RWPE2 (cell line): Measurements from ENCODE around the gene MTSS2.
"Not testable (repeated sequence)": the region's sequence is repeated elsewhere in the genome, so short reads cannot be mapped to it uniquely, and the experiment has no call there.

ENCODE experiments used
- ATAC-seq: fragments of 200-7000 bp; cut with Tn5 transposase; 3 replicates; pipeline ENCODE4 v1.9.1; 2021; ENCODE audit warnings: low read depth
- DNase-seq: peaks from one replicate; pipeline ENCODE4 v3.0.0-alpha.2; 2020; ENCODE audit warnings: low spot score
- H3K27ac ChIP-seq: fragments of 450-650 bp; 2 replicates; pipeline ENCODE4 v1.5.1; 2017; ENCODE audit warnings: mild to moderate bottlenecking; ENCODE audit not compliant: poor library complexity, severe bottlenecking
- H3K27me3 ChIP-seq: fragments of 250-450 bp; sonication (Bioruptor Pico); 2 replicates; pipeline ENCODE4 v1.5.1; 2021; ENCODE audit warnings: mild to moderate bottlenecking, moderate library complexity; ENCODE audit not compliant: insufficient read depth, poor library complexity, severe bottlenecking
- H3K36me3 ChIP-seq: fragments of 250-450 bp; sonication (Bioruptor Pico); 2 replicates; pipeline ENCODE4 v1.5.1; 2020; ENCODE audit warnings: low read depth, mild to moderate bottlenecking, moderate library complexity
- H3K4me1 ChIP-seq: fragments of 250-450 bp; sonication (Bioruptor Pico); 2 replicates; pipeline ENCODE4 v1.5.1; 2021; ENCODE audit warnings: mild to moderate bottlenecking, moderate library complexity; ENCODE audit not compliant: insufficient read depth, poor library complexity, severe bottlenecking
- H3K4me3 ChIP-seq: fragments of 250-450 bp; sonication (Bioruptor Pico); 2 replicates; pipeline ENCODE4 v1.5.1; 2021; ENCODE audit warnings: mild to moderate bottlenecking, moderate library complexity; ENCODE audit not compliant: severe bottlenecking
- H3K9me3 ChIP-seq: fragments of 250-450 bp; sonication (Bioruptor Pico); 2 replicates; pipeline ENCODE4 v1.5.1; 2021; ENCODE audit warnings: mild to moderate bottlenecking, moderate library complexity; ENCODE audit not compliant: severe bottlenecking
- CTCF ChIP-seq: fragments of 450-650 bp; IDR thresholded peaks from one replicate; pipeline ENCODE4 v1.5.1; 2017; ENCODE audit warnings: mild to moderate bottlenecking, moderate library complexity; ENCODE audit not compliant: poor library complexity, severe bottlenecking

MTSS2 gene

GRCh38 chr16:70646260-70647241 is 39.3 kb downstream of the MTSS2 start, which contains the start of gene IL34:
IL34 (plus strand) TSS chr16:70646559; CDS start chr16:70646948, 389 bp downstream.
- DNase-seq, result peak; percentile 61
- Histone ChIP-seq H3K4me1 (no peaks in the 10 kb centered on the region), H3K36me3 (no peaks in the 10 kb centered on the region)

GRCh38 chr16:70644763-70645597 is 40.9 kb downstream of the MTSS2 start:
- no peaks in the 10 kb centered on the region for H3K4me1 ChIP-seq
- H3K27ac ChIP-seq, result no peak overlapping the region
- H3K36me3 ChIP-seq, result no peaks in the 10 kb centered on the region
- peak; percentile 19 for DNase-seq
- H3K4me3 ChIP-seq, result no peak overlapping the region
- ATAC-seq, result 0 out of 3 replicates have a peak, but pooled peaks have one; percentile 20
- H3K9me3 ChIP-seq, result no peaks in the 10 kb centered on the region
- TF ChIP-seq CTCF, result no peak
- no peaks in the 10 kb centered on the region for H3K27me3 ChIP-seq

More at GRCh38 chr16:70646260-70647241, 39.3 kb downstream of the MTSS2 start, which contains the start of gene IL34:
- TF ChIP-seq CTCF, result no peak
- Histone ChIP-seq H3K4me3 (no peak within 1 kb of the TSS), H3K27ac (no peak within 1 kb of the TSS), H3K27me3 (no peaks in the 10 kb centered on the region), H3K9me3 (no peaks in the 10 kb centered on the region)
- ATAC-seq, result no peak

- not testable (repeated sequence) for H3K27me3 ChIP-seq
These were observed 42.6 kb downstream of the MTSS2 start for GRCh38 chr16:70643264-70643663.

DNA sequence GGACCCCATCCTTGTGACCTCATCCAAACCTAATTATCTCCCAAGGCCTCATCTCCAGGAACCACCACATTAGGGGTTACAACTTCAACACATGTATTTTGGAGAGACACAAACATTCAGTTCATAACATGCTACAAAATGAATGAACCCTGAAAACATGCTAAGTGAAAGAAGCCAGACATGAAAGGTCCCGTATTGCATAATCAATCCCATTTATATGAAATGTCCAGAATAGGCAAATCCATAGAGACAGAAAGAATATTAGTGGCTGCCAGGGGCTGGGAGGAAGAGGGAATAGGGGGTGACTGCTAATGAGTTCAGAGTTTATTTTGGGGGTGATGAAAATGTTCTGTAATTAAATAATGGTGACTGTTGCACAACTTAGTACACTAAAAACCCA is 43.2 kb downstream of the MTSS2 start:
- Histone ChIP-seq H3K36me3 (no peaks in the 10 kb centered on the region), H3K4me3 (no peak overlapping the region), H3K27ac (no peak overlapping the region), H3K9me3 (no peaks in the 10 kb centered on the region), H3K27me3 (no peaks in the 10 kb centered on the region), H3K4me1 (no peaks in the 10 kb centered on the region)
- no peak for DNase-seq
- no peak for TF ChIP-seq CTCF
- no peak for ATAC-seq

More at GRCh38 chr16:70643264-70643663, 42.6 kb downstream of the MTSS2 start:
- not testable (repeated sequence) for H3K27ac ChIP-seq, H3K9me3 ChIP-seq, H3K36me3 ChIP-seq, H3K4me3 ChIP-seq, H3K4me1 ChIP-seq, ATAC-seq
- DNase-seq, result peak; percentile 43
